Right lobe of liver (tissue), 4 donors: Measurements from ENCODE around the gene EXOSC1.

Experiments
- CTCF ChIP-seq, 4 donors: fragments of 200-600 bp in 3 of 4; fragments of 450-650 bp in 1 of 4; IDR thresholded peaks; one replicate each; pipeline versions ENCODE4 v1.5.1 to v1.8.0; 2016 to 2022; ENCODE audit warnings: antibody characterized with exemption in 4 of 4, mild to moderate bottlenecking in 2 of 4
- POLR2A ChIP-seq: fragments of 450-650 bp; IDR thresholded peaks from one replicate; pipeline ENCODE4 v1.6.1; 2017; ENCODE audit warnings: antibody characterized with exemption, mild to moderate bottlenecking
- donor health status: DM: no; HTN: no; CAD: no.
- donor health status: DM: no; HTN: no; CAD: no.
- donor health status: DM: no; HTN: yes; CAD: no.

- TF ChIP-seq CTCF (IDR thresholded peaks at IDR 0.05) = peak in 1 of 4 donors; percentile 17
- TF ChIP-seq POLR2A = peak; percentile 50
Observed at GRCh38 chr10:97445722-97446639, at the start of gene EXOSC1, which contains the start of gene ZDHHC16.
